Measurements from ENCODE around the gene ELL2.

DNA sequence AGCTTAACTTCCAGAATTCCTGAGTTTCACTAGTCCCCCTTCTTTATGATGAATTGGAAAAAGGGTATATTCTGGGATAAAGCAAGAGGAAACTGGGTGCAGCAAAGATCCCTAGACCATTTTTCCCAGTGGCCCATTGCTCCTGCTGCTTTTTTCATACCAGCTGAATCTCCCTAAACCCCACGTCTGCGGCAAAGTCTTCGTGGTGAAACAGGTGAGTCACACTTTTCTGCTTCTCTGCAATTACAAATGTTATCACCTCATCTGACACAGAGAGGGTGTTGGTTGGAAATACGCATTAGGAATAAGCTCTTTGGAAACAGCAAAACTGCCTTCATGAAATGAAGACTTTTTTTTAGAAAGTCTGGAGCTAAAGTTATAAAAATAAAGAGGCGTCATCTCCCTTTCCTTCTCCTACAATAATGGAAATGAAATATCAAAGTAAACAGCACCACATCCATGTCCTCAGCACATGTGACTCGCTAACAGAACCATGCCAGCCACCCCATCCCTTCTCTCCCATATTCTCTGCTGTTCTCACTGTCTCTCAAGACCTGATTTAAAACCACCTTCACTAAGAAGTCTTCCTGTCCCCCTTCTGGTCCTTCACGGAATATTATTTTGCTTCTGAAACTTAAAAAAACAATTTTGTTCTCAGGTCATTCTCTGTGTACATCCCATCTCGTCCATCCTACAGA, 99.6 kb downstream of the ELL2 start:
- TF ChIP-seq POLR2AphosphoS5 (IDR thresholded peaks at IDR 0.05) (no peak), POLR2A (IDR thresholded peaks at IDR 0.05) (no peak), EP300 (IDR thresholded peaks at IDR 0.05) (no peak)
- TF ChIP-seq, protein P1, sequence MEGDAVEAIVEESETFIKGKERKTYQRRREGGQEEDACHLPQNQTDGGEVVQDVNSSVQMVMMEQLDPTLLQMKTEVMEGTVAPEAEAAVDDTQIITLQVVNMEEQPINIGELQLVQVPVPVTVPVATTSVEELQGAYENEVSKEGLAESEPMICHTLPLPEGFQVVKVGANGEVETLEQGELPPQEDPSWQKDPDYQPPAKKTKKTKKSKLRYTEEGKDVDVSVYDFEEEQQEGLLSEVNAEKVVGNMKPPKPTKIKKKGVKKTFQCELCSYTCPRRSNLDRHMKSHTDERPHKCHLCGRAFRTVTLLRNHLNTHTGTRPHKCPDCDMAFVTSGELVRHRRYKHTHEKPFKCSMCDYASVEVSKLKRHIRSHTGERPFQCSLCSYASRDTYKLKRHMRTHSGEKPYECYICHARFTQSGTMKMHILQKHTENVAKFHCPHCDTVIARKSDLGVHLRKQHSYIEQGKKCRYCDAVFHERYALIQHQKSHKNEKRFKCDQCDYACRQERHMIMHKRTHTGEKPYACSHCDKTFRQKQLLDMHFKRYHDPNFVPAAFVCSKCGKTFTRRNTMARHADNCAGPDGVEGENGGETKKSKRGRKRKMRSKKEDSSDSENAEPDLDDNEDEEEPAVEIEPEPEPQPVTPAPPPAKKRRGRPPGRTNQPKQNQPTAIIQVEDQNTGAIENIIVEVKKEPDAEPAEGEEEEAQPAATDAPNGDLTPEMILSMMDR (IDR thresholded peaks at IDR 0.05), result no peak

Data from suprapubic skin (tissue), 4 donors.